GM12864 (cell line): Measurements from ENCODE around the gene B4GALT3.

Experiments
- DNase-seq: peaks from one replicate; pipeline ENCODE4 v3.0.0-alpha.2; 2011; ENCODE audit warnings: low read depth
- H3K4me3 ChIP-seq: 2 replicates; pipeline ENCODE4 v1.5.1; 2011; ENCODE audit warnings: mild to moderate bottlenecking, low read depth, low read length, control low read depth
- CTCF ChIP-seq: IDR thresholded peaks from 2 replicates; pipeline ENCODE4 v1.5.1; 2011; ENCODE audit warnings: low read depth, mild to moderate bottlenecking, moderate library complexity, low read length, control low read depth, inconsistent platforms; ENCODE audit errors: missing control alignments

The B4GALT3 gene

GRCh38 chr1:161198194-161198896 lies 21.0 kb upstream of the B4GALT3 start:
- no peak overlapping the region for H3K4me3 ChIP-seq
- TF ChIP-seq CTCF = no peak
- no peak for DNase-seq

GRCh38 chr1:161197560-161198193 lies 20.4 kb upstream of the B4GALT3 start:
- no peak overlapping the region for H3K4me3 ChIP-seq
- TF ChIP-seq CTCF = no peak

GRCh38 chr1:161196521-161197451 lies 19.5 kb upstream of the B4GALT3 start:
- H3K4me3 ChIP-seq = no peak overlapping the region

More at GRCh38 chr1:161197560-161198193, 20.4 kb upstream of the B4GALT3 start:
- DNase-seq = no peak

GRCh38 chr1:161196111-161196510 lies 18.8 kb upstream of the B4GALT3 start:
- no peak overlapping the region for H3K4me3 ChIP-seq
- TF ChIP-seq CTCF = no peak
- no peak for DNase-seq

More at GRCh38 chr1:161196521-161197451, 19.5 kb upstream of the B4GALT3 start:
- TF ChIP-seq CTCF = no peak
- DNase-seq = no peak

GRCh38 chr1:161195171-161195570 lies 17.9 kb upstream of the B4GALT3 start:
- no peak for TF ChIP-seq CTCF
- H3K4me3 ChIP-seq = no peak overlapping the region
- peak; percentile 50 for DNase-seq

- H3K4me3 ChIP-seq = no peak overlapping the region
- no peak for DNase-seq
- no peak for TF ChIP-seq CTCF
Observed at GRCh38 chr1:161193561-161194235, 16.4 kb upstream of the B4GALT3 start.
